ENCODE results near the gene ACSL5. TPM values are rescaled to one million over a fixed set of nuclear protein-coding genes. Genes with fewer than 3 reads are reported as not detected.
A peak's percentile ranks its signal among the peaks of the same experiment; 100 is the strongest.

ACSL5 gene
- total RNA-seq, 4 donors from 2014 or later: 91.6 to 315 (median 178) TPM

GRCh38 chr10:112363696-112364688 is 9.9 kb upstream of the ACSL5 start:
- peaks cover 37 to 69% (median 53%) of the 10 kb centered on the region in 4 donors for H3K4me1 ChIP-seq
- H3K27me3 ChIP-seq: no peaks in the 10 kb centered on the region
- intact Hi-C loops (cut with DNase I; ENCODE audit: low total_unique reads): no loop called here
- TF ChIP-seq POLR2AphosphoS5 (IDR thresholded peaks at IDR 0.05) (no peak), EP300 (IDR thresholded peaks at IDR 0.05; ENCODE audit: low read depth) (no peak), POLR2A (IDR thresholded peaks at IDR 0.05) (no peak)
- TF ChIP-seq, protein P1, sequence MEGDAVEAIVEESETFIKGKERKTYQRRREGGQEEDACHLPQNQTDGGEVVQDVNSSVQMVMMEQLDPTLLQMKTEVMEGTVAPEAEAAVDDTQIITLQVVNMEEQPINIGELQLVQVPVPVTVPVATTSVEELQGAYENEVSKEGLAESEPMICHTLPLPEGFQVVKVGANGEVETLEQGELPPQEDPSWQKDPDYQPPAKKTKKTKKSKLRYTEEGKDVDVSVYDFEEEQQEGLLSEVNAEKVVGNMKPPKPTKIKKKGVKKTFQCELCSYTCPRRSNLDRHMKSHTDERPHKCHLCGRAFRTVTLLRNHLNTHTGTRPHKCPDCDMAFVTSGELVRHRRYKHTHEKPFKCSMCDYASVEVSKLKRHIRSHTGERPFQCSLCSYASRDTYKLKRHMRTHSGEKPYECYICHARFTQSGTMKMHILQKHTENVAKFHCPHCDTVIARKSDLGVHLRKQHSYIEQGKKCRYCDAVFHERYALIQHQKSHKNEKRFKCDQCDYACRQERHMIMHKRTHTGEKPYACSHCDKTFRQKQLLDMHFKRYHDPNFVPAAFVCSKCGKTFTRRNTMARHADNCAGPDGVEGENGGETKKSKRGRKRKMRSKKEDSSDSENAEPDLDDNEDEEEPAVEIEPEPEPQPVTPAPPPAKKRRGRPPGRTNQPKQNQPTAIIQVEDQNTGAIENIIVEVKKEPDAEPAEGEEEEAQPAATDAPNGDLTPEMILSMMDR (IDR thresholded peaks at IDR 0.05): no peak
- no peaks in the 10 kb centered on the region for H3K9me3 ChIP-seq
- DNase-seq: peak; percentile 52
- WGBS, 2 donors (ENCODE audit: low coverage in 1 of 2): 84 to 93% methylated on average over 3 to 22 of the region's 22 CpGs
- no peak overlapping the region for H3K4me3 ChIP-seq
- peak overlapping the region; percentile 87 to 91 (median 90) for H3K27ac ChIP-seq
- in situ Hi-C loops (cut with MboI; ENCODE audit: low pct_ligation_motif_present in 1 of 4, low pct_unique_long_range_greater_than_20kb in 1 of 4, low sequenced_read_pairs in 3 of 4): no loop called here
- no peaks in the 10 kb centered on the region for H3K36me3 ChIP-seq

- peaks cover 32 to 60% (median 49%) of the 10 kb centered on the region in 4 donors for H3K4me1 ChIP-seq
- no peaks in the 10 kb centered on the region for H3K9me3 ChIP-seq
- intact Hi-C loops (cut with DNase I; ENCODE audit: low total_unique reads) (no loop called here), in situ Hi-C loops (cut with MboI; ENCODE audit: low pct_ligation_motif_present in 1 of 4, low pct_unique_long_range_greater_than_20kb in 1 of 4, low sequenced_read_pairs in 3 of 4) (no loop called here)
- no peaks in the 10 kb centered on the region for H3K36me3 ChIP-seq
- TF ChIP-seq POLR2A (IDR thresholded peaks at IDR 0.05) (no peak), EP300 (IDR thresholded peaks at IDR 0.05; ENCODE audit: low read depth) (no peak), POLR2AphosphoS5 (IDR thresholded peaks at IDR 0.05) (peak in 2 of 3 donors; percentile 27 to 66)
- TF ChIP-seq, protein P1 (IDR thresholded peaks at IDR 0.05): peak in 1 of 5 experiments; percentile 16
- no peaks in the 10 kb centered on the region for H3K27me3 ChIP-seq
- 50 to 54% methylated on average over 5 to 6 of the region's 6 CpGs for WGBS, 2 donors (ENCODE audit: low coverage in 1 of 2)
- H3K27ac ChIP-seq: peak overlapping the region; percentile 87 to 91 (median 90)
- peak; percentile 41 for DNase-seq
- no peak overlapping the region for H3K4me3 ChIP-seq
These were observed 8.9 kb upstream of the ACSL5 start for GRCh38 chr10:112365014-112365432.

- no peaks in the 10 kb centered on the region for H3K27me3 ChIP-seq
- no peaks in the 10 kb centered on the region for H3K9me3 ChIP-seq
- in situ Hi-C loops (cut with MboI; ENCODE audit: low pct_ligation_motif_present in 1 of 4, low pct_unique_long_range_greater_than_20kb in 1 of 4, low sequenced_read_pairs in 3 of 4): no loop called here
- H3K4me1 ChIP-seq: peaks cover 28 to 56% (median 44%) of the 10 kb centered on the region in 4 donors
- DNase-seq: no peak
- 81 to 85% methylated on average over 4 to 5 of the region's 6 CpGs for WGBS, 2 donors (ENCODE audit: low coverage in 1 of 2)
- no peak overlapping the region for H3K4me3 ChIP-seq
- intact Hi-C loops (cut with DNase I; ENCODE audit: low total_unique reads): no loop called here
- TF ChIP-seq POLR2AphosphoS5 (IDR thresholded peaks at IDR 0.05): no peak
- TF ChIP-seq POLR2A (IDR thresholded peaks at IDR 0.05): no peak
- TF ChIP-seq, protein P1 (IDR thresholded peaks at IDR 0.05): no peak
- TF ChIP-seq EP300 (IDR thresholded peaks at IDR 0.05; ENCODE audit: low read depth): no peak
- no peaks in the 10 kb centered on the region for H3K36me3 ChIP-seq
- peak overlapping the region; percentile 87 to 91 (median 90) for H3K27ac ChIP-seq
These were observed 8.5 kb upstream of the ACSL5 start for GRCh38 chr10:112365451-112365850.

GRCh38 chr10:112366992-112367391 is 6.9 kb upstream of the ACSL5 start:
- peak; percentile 3 for DNase-seq
- H3K4me1 ChIP-seq: peaks cover 19 to 40% (median 29%) of the 10 kb centered on the region in 4 donors
- TF ChIP-seq POLR2AphosphoS5 (IDR thresholded peaks at IDR 0.05): no peak
- no peak for TF ChIP-seq POLR2A (IDR thresholded peaks at IDR 0.05)
- TF ChIP-seq, protein P1 (IDR thresholded peaks at IDR 0.05): no peak
- TF ChIP-seq EP300 (IDR thresholded peaks at IDR 0.05; ENCODE audit: low read depth): no peak
- in situ Hi-C loops (cut with MboI; ENCODE audit: low pct_ligation_motif_present in 1 of 4, low pct_unique_long_range_greater_than_20kb in 1 of 4, low sequenced_read_pairs in 3 of 4): no loop called here
- H3K36me3 ChIP-seq: no peaks in the 10 kb centered on the region
- no peak overlapping the region for H3K27ac ChIP-seq
- intact Hi-C loops (cut with DNase I; ENCODE audit: low total_unique reads): no loop called here
- no peak overlapping the region for H3K4me3 ChIP-seq
- no peaks in the 10 kb centered on the region for H3K27me3 ChIP-seq
- 82 to 90% methylated on average over 2 to 3 of the region's 3 CpGs for WGBS, 2 donors (ENCODE audit: low coverage in 1 of 2)
- no peaks in the 10 kb centered on the region for H3K9me3 ChIP-seq

Data from transverse colon (tissue), 4 donors.